A549 (cell line): ENCODE measurements around the gene DNAJB14. TPM values are rescaled to one million over a fixed set of nuclear protein-coding genes. Genes with fewer than 3 reads are reported as not detected.

Experiments used
- ATAC-seq, 2 experiments: fragments of 200-7000 bp in 1 of 2; fragments of >200 bp in 1 of 2; cut with Nextera tagmentation in 1 of 2; cut with Tn5 transposase in 1 of 2; 3 replicates each; pipeline versions ENCODE4 v1.8.0 to v1.9.1; 2018 to 2020; ENCODE audit warnings: mild to moderate bottlenecking in 1 of 2, moderate library complexity in 1 of 2
- CTCF ChIA-PET: fragments of 300-600 bp; sonication (Branson Sonifier 250); formaldehyde crosslinking; extraction: SDS; loops from one replicate; lab custom pipeline; 2021; ENCODE audit warnings: antibody characterized with exemption, inconsistent platforms; lab: Yijun Ruan, JAX
- POLR2A ChIA-PET: fragments of 350-600 bp; formaldehyde crosslinking; extraction: SDS; loops from one replicate; lab custom pipeline; 2021; ENCODE audit warnings: antibody characterized with exemption, inconsistent platforms; lab: Yijun Ruan, JAX
- DNase-seq, 2 experiments: peaks; one replicate each; pipeline versions ENCODE4 v3.0.0 to v3.0.0-alpha.2; 2011 to 2016; ENCODE audit warnings: low read depth in 1 of 2, low spot score in 1 of 2
- FAIRE-seq: peaks from 2 replicates; lab custom pipeline; 2011; peaks lifted over from hg19 to GRCh38; lab: Jason Lieb, UNC
- H3K27ac ChIP-seq, 2 experiments: fragments of >200 bp; sonication (Bioruptor Twin); formaldehyde crosslinking; 3 replicates each; pipeline ENCODE4 v1.5.1; 2016 to 2017
- H3K4me1 ChIP-seq: fragments of >200 bp; sonication (Bioruptor Twin); formaldehyde crosslinking; 3 replicates; pipeline ENCODE4 v1.6.1; 2016
- H3K4me2 ChIP-seq: fragments of >200 bp; sonication (Bioruptor Twin); formaldehyde crosslinking; 3 replicates; pipeline ENCODE4 v1.6.1; 2016
- H3K4me3 ChIP-seq: fragments of >200 bp; sonication (Bioruptor Twin); formaldehyde crosslinking; 3 replicates; pipeline ENCODE4 v1.5.1; 2016
- H3K9me3 ChIP-seq: fragments of >200 bp; sonication (Bioruptor Twin); formaldehyde crosslinking; 3 replicates; pipeline ENCODE4 v1.6.1; 2016
- CBX8 ChIP-seq: fragments of 200-600 bp; sonication (generic); IDR thresholded peaks from 2 replicates; pipeline ENCODE4 v1.6.1; 2016
- EHF ChIP-seq: fragments of 250-450 bp; sonication (Bioruptor Pico); IDR thresholded peaks from 2 replicates; pipeline ENCODE4 v1.5.0; 2020; ENCODE audit warnings: mild to moderate bottlenecking
- EP300 ChIP-seq, 2 experiments: fragments of >200 bp; sonication (Bioruptor Twin); formaldehyde crosslinking; IDR thresholded peaks; 2 replicates in 1 of 2; 3 replicates in 1 of 2; pipeline ENCODE4 v1.6.1; 2016 to 2017
- ESRRA ChIP-seq: fragments of 150-350 bp; IDR thresholded peaks from 2 replicates; pipeline ENCODE4 v1.6.1; 2014; ENCODE audit warnings: mild to moderate bottlenecking, low read length, borderline replicate concordance
- FOSB ChIP-seq: fragments of 250-450 bp; sonication (Bioruptor Pico); IDR thresholded peaks from 2 replicates; pipeline ENCODE4 v1.5.0; 2020; ENCODE audit warnings: mild to moderate bottlenecking, moderate library complexity
- FOSL2 ChIP-seq, 2 experiments: fragments of 450-650 bp in 1 of 2; fragments of >200 bp in 1 of 2; sonication (Bioruptor Twin) in 1 of 2; formaldehyde crosslinking; IDR thresholded peaks; 2 replicates each; pipeline versions ENCODE4 v1.5.0 to v1.6.1; 2016 to 2020; ENCODE audit warnings: mild to moderate bottlenecking in 1 of 2, moderate library complexity in 1 of 2
- FOXS1 ChIP-seq: fragments of 250-450 bp; sonication (Bioruptor Pico); IDR thresholded peaks from 2 replicates; pipeline ENCODE4 v1.5.0; 2020; ENCODE audit warnings: mild to moderate bottlenecking, moderate library complexity
- HDAC2 ChIP-seq: fragments of 200-600 bp; sonication (generic); IDR thresholded peaks from 2 replicates; pipeline ENCODE4 v1.6.1; 2016
- HMGXB4 ChIP-seq: fragments of 250-450 bp; sonication (Bioruptor Pico); IDR thresholded peaks from 2 replicates; pipeline ENCODE4 v1.5.0; 2021; ENCODE audit warnings: mild to moderate bottlenecking, moderate library complexity, borderline replicate concordance
- HOXA7 ChIP-seq: fragments of 250-450 bp; sonication (Bioruptor Pico); IDR thresholded peaks from 2 replicates; pipeline ENCODE4 v1.5.0; 2020; ENCODE audit warnings: mild to moderate bottlenecking, moderate library complexity
- JUNB ChIP-seq: fragments of >200 bp; sonication (Bioruptor Twin); formaldehyde crosslinking; IDR thresholded peaks from 2 replicates; pipeline ENCODE4 v1.6.1; 2016
- MAFK ChIP-seq: fragments of 450-650 bp; IDR thresholded peaks from 2 replicates; pipeline ENCODE4 v1.6.1; 2014; ENCODE audit not compliant: partially characterized antibody
- MAX ChIP-seq: IDR thresholded peaks from 2 replicates; pipeline ENCODE4 v1.6.1; 2012
- NPAS2 ChIP-seq: fragments of 250-450 bp; sonication (Bioruptor Pico); IDR thresholded peaks from 2 replicates; pipeline ENCODE4 v1.8.0; 2022; ENCODE audit warnings: mild to moderate bottlenecking, moderate library complexity, borderline replicate concordance
- NR3C1 ChIP-seq: fragments of >200 bp; sonication (Bioruptor Twin); formaldehyde crosslinking; IDR thresholded peaks from 3 replicates; pipeline ENCODE4 v1.6.1; 2017
- POLR2AphosphoS2 ChIP-seq: conservative IDR thresholded peaks from 2 replicates; pipeline ENCODE4 v1.6.1; 2012; ENCODE audit warnings: low read length, improper control_type of control experiment, inconsistent platforms
- SMC3 ChIP-seq: fragments of >200 bp; sonication (Bioruptor Twin); formaldehyde crosslinking; IDR thresholded peaks from 3 replicates; pipeline ENCODE4 v1.6.1; 2018; ENCODE audit warnings: inconsistent platforms
- TFCP2L1 ChIP-seq: fragments of 250-450 bp; sonication (Bioruptor Pico); IDR thresholded peaks from 2 replicates; pipeline ENCODE4 v1.5.0; 2021; ENCODE audit warnings: mild to moderate bottlenecking
- ZFP36 ChIP-seq: fragments of 450-650 bp; IDR thresholded peaks from 2 replicates; pipeline ENCODE4 v1.6.1; 2014; ENCODE audit warnings: borderline replicate concordance; ENCODE audit not compliant: partially characterized antibody
- ZNF302 ChIP-seq: fragments of 250-450 bp; sonication (Bioruptor Pico); IDR thresholded peaks from 2 replicates; pipeline ENCODE4 v1.9.0; 2021; ENCODE audit warnings: inconsistent platforms, mild to moderate bottlenecking, moderate library complexity
- WGBS: methylation state at CpG from one replicate; pipeline ENCODE4 v1.1.6; 2017; ENCODE audit errors: missing lambda C conversion rate; 5-methylcytosine and 5-hydroxymethylcytosine counted together
- polyA plus RNA-seq, 4 experiments: library from polyadenylated mRNA; depleted of rRNA in 3 of 4; stranded (reverse); fragments of >200 nt; fragmentation: RNase III in 1 of 4; extraction: RNeasy Plus Mini Kit Qiagen cat#74134 plus additional on column Dnase treatment in 1 of 4; gene quantifications; 2 replicates in 3 of 4; 3 replicates in 1 of 4; pipeline ENCODE4 v1.2.3, GENCODE V29; 2011 to 2017

DNAJB14 gene
- polyA plus RNA-seq, 2 of the 4 experiments (the other 2 are of a cell fraction) = 22.8 to 34.0 TPM

GRCh38 chr4:99847362-99847976 is 98.9 kb downstream of the DNAJB14 start (continued):
- TF ChIP-seq HMGXB4 = no peak
- no peak for TF ChIP-seq NR3C1
- no peak for TF ChIP-seq MAFK
- TF ChIP-seq FOSL2 (IDR thresholded peaks at IDR 0.05) = no peak
- no peak for TF ChIP-seq FOSL2 (CRISPR knock-in tag; IDR thresholded peaks at IDR 0.05)
- TF ChIP-seq ESRRA = no peak
- no peak for TF ChIP-seq HOXA7
- no peak for TF ChIP-seq CBX8
- TF ChIP-seq, all 56 proteins: peak for 0

- Histone ChIP-seq H3K4me2 (no peak overlapping the region), H3K27ac (no peak overlapping the region), H3K4me3 (no peak overlapping the region), H3K4me1 (no peaks in the 10 kb centered on the region)
- WGBS = 29% methylated on average over 1 of the region's 1 CpG
- no peak for DNase-seq
- TF ChIP-seq FOSB (CRISPR knock-in tag) (no peak), POLR2AphosphoS2 (no peak), HDAC2 (no peak), EHF (no peak), SMC3 (no peak), EP300 (IDR thresholded peaks at IDR 0.05) (no peak), FOXS1 (no peak), ZNF302 (CRISPR knock-in tag) (no peak), TFCP2L1 (CRISPR knock-in tag) (no peak), MAX (no peak), ZFP36 (no peak), FOSL2 (IDR thresholded peaks at IDR 0.05) (no peak), FOSL2 (CRISPR knock-in tag; IDR thresholded peaks at IDR 0.05) (no peak), JUNB (no peak), NPAS2 (CRISPR knock-in tag) (no peak)
- TF ChIP-seq, all 56 proteins: peak for 0
- CTCF ChIA-PET = no interaction called here
- H3K9me3 ChIP-seq = no peaks in the 10 kb centered on the region
- FAIRE-seq = no peak
- POLR2A ChIA-PET = no interaction called here
- ATAC-seq = no peak
These were observed 99.5 kb downstream of the DNAJB14 start for GRCh38 chr4:99846891-99847290.

Other genes with a start within 250 kb of the DNAJB14 start
- 0.03 TPM in 1 of 2 replicates, not detected in the other for gene DAPP1, start 129.8 kb downstream of the DNAJB14 start, polyA plus RNA-seq (2011; rRNA removed)
- gene DAPP1, start 129.8 kb downstream of the DNAJB14 start, polyA plus RNA-seq (2017; fragmentation: RNase III; extraction: RNeasy Plus Mini Kit Qiagen cat#74134 plus additional on column Dnase treatment) = not detected in 3 replicates
- gene LAMTOR3, start 52.2 kb downstream of the DNAJB14 start, polyA plus RNA-seq (2011; rRNA removed) = 30.7 and 40.8 TPM in 2 replicates
- 19.7 to 21.3 TPM (median 20.8 TPM) in 3 replicates for gene LAMTOR3, start 52.2 kb downstream of the DNAJB14 start, polyA plus RNA-seq (2017; fragmentation: RNase III; extraction: RNeasy Plus Mini Kit Qiagen cat#74134 plus additional on column Dnase treatment)
- 523 and 646 TPM in 2 replicates for gene H2AZ1, start 3.7 kb upstream of the DNAJB14 start, polyA plus RNA-seq (2011; rRNA removed)
- gene H2AZ1, start 3.7 kb upstream of the DNAJB14 start, polyA plus RNA-seq (2017; fragmentation: RNase III; extraction: RNeasy Plus Mini Kit Qiagen cat#74134 plus additional on column Dnase treatment) = 859 to 913 TPM (median 867 TPM) in 3 replicates
- gene DDIT4L, start 243.8 kb upstream of the DNAJB14 start, polyA plus RNA-seq (2011; rRNA removed) = 4.0 and 5.0 TPM in 2 replicates
- gene DDIT4L, start 243.8 kb upstream of the DNAJB14 start, polyA plus RNA-seq (2017; fragmentation: RNase III; extraction: RNeasy Plus Mini Kit Qiagen cat#74134 plus additional on column Dnase treatment) = 0.70 to 0.75 TPM (median 0.75 TPM) in 3 replicates